Breast epithelium (tissue), 3 donors: ENCODE data around the gene PPARA.

Experiments used
- POLR2A ChIP-seq: fragments of 450-650 bp; IDR thresholded peaks from one replicate; pipeline ENCODE4 v1.6.1; 2016; ENCODE audit warnings: antibody characterized with exemption, mild to moderate bottlenecking, moderate library complexity
- TF ChIP-seq, protein P1 (sequence below), 3 donors: fragments of 450-650 bp; IDR thresholded peaks; one replicate each; pipeline ENCODE4 v1.5.1; 2016 to 2017; ENCODE audit warnings: antibody characterized with exemption in 3 of 3, mild to moderate bottlenecking in 3 of 3, moderate library complexity in 3 of 3

DNA sequence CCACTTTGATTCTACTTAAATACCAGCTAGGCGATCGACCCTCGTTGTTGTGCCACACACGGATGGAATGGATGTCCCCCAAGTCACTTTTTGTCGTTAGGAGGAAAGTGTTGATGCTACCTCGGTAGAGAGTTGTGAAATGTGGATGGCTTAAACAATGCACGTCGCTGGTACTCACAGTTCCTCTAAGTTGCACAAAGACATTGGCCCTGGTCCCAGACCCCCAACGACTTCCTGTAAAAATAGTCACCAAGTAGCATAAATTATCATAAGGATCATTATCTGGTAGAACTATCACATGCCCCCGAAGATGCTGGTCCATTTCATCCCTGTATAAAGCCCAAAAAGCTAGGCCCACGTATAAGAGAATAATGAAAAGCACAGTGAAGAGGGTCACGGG lies 109.0 kb downstream of the PPARA start:
- TF ChIP-seq, protein P1, sequence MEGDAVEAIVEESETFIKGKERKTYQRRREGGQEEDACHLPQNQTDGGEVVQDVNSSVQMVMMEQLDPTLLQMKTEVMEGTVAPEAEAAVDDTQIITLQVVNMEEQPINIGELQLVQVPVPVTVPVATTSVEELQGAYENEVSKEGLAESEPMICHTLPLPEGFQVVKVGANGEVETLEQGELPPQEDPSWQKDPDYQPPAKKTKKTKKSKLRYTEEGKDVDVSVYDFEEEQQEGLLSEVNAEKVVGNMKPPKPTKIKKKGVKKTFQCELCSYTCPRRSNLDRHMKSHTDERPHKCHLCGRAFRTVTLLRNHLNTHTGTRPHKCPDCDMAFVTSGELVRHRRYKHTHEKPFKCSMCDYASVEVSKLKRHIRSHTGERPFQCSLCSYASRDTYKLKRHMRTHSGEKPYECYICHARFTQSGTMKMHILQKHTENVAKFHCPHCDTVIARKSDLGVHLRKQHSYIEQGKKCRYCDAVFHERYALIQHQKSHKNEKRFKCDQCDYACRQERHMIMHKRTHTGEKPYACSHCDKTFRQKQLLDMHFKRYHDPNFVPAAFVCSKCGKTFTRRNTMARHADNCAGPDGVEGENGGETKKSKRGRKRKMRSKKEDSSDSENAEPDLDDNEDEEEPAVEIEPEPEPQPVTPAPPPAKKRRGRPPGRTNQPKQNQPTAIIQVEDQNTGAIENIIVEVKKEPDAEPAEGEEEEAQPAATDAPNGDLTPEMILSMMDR (IDR thresholded peaks at IDR 0.05), result no peak
- no peak for TF ChIP-seq POLR2A
